Right lobe of liver (tissue), 4 donors: ENCODE measurements around the gene MAP7D1.

ENCODE experiments used
- CTCF ChIP-seq, 4 donors: fragments of 200-600 bp in 3 of 4; fragments of 450-650 bp in 1 of 4; IDR thresholded peaks; one replicate each; pipeline versions ENCODE4 v1.5.1 to v1.8.0; 2016 to 2022; ENCODE audit warnings: antibody characterized with exemption in 4 of 4, mild to moderate bottlenecking in 2 of 4
- POLR2A ChIP-seq: fragments of 450-650 bp; IDR thresholded peaks from one replicate; pipeline ENCODE4 v1.6.1; 2017; ENCODE audit warnings: antibody characterized with exemption, mild to moderate bottlenecking
- donor health status: DM: no; HTN: no; CAD: no.
- donor health status: DM: no; HTN: no; CAD: no.
- donor health status: DM: no; HTN: yes; CAD: no.

- TF ChIP-seq POLR2A (peak; percentile 22), CTCF (IDR thresholded peaks at IDR 0.05) (no peak)
Measured at GRCh38 chr1:36178471-36179219, 22.7 kb downstream of the MAP7D1 start.
